GM18508 (cell line): ENCODE measurements around the gene MORN1.

Experiments
- ATAC-seq: cut with Tn5 transposase; IDR thresholded peaks from one replicate; pipeline ENCODE4 v1.9.1; 2021; ENCODE audit warnings: moderate number of reproducible peaks; ENCODE audit not compliant: insufficient read depth, unreplicated experiment

Gene MORN1

DNA sequence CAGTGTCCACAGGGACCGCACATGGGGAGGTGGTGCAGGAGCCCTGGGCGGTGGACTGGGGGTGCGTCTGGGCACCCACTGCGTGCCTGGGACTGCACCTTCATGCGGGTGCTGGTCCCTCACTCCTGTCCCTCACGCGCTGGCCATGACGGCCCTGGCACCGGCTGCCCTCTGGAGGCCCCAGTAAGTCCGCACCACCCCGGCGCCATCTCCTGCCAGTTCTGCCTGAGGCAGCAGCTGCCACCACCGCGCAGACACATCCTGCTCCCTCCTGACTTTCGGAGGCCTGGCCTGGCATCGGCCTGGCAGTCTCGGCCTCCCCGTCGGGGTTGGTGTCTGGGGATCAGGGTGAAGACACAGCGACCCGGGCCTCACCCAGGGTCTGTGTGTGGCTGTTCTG is 64.8 kb downstream of the MORN1 start:
- no peak for ATAC-seq

DNA sequence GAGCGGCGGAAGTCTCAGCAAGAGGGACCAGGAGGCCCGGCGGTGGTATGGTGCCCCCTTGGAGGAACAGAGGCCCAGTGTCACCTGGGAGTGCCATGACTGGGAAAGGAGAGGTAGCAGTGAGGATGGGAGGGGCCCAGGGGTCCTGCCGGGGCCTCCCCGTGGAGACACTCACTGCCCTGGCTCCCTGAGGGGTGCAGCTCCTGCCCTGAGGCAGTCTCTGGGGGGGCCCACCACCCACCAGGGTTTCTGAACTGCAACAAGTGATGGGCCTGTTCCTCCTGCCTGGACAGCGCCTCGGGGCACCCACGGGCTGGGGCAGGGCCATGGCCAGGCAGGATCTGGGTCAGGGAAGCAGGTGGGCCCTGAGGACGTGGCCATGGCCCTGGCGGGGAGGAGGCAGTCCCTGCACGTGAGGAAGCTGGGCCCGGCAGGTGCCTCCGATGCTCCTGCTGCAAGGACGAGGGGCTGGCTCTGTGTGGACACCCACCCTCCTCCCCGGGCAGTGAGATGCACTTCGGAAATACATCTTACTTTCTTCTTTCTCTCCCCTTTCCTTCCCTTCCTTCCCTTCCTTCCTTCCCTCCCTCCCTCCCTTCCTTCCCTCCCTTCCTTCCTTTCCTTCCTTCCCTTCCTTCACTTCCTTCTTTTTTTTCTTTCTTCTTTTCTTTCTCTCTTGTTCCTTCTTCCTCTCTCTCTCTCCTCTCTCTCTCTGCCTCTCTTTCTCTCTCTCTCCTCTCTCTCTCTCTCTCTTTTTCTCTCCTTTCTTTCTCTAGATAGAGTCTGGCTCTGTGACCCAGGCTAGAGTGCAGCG is 66.6 kb downstream of the MORN1 start:
- ATAC-seq = no peak

DNA sequence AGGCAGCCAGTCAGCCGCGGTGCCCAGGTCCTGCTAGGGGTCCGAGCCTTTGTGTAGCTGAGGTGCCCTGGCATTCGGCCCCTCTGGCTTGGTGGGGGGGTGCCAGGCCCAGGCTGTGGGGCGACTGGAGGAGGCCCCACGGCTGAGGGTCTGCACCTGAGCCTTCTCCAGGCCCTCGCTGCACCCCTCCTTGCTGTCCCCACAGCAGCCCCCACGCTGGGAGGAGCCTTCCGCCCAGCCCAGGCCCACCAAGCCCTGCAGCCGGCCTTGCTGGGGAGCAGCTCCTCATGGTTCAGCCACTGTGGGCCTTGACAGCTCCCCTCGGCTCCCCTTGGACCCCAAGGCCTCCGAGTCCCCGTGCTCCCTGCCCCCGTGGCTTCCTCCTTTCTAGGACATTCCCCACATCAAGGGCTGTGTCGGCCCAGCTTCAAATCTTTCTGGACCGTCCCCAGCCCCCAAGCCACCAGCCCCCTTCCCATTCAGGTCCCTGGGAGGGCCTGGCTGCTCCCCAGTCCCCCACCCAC is 67.8 kb downstream of the MORN1 start:
- ATAC-seq = no peak

DNA sequence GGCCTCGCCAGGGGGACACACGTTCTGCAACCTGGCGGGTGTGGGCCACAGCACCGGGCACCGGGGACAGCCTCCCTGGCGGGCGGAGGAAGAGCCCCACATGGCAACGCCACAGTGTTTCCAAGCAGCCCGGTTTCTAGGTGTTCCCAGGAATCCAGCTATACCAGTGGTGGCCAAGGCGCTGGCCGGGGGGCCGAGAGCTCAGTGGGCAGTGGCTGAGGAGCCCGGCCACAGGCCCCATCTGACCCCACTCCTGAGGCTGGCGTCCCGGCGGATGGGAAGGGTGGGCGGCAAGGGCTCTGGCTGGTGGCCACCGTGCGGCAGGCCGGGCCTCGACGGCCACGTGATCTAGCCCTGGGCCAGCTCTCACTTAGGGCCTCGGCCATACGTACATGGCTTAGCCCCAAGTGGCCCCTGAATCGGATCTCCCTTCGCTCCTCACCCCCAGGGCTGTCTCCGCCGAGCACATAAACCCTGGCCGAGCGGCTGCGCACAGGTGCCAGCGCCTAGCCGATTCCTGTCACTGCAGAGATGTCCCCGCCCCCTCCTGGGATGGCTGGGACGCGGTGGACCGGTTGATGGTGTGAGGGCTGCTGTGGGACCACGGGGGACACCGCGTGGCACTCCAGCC is 68.7 kb downstream of the MORN1 start:
- no peak for ATAC-seq

DNA sequence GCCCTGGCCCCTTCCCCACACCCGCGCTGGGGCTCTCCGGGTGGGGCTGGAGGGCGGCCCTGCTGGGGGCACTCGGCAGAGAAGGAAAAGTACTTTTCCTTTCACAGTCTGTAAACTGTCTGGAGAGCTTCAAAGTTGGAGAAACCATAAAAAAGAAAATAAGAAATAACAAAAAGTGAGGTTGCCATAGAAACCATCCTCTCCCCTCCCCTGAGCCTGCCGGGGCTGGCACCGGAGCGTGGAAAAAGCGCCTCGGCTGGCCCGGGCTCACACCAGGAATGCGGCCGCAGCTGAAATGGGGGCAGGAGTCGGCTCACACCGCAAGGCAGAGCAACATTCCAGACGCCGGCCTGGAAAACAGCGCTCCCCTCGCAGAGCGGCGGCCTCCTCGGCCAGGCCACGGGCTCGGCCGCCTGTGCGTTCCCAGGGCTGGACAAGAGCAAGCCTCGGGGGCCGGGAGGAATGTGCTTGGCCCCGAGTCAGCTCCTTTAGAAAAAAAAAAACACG is 69.2 kb downstream of the MORN1 start:
- ATAC-seq = no peak

DNA sequence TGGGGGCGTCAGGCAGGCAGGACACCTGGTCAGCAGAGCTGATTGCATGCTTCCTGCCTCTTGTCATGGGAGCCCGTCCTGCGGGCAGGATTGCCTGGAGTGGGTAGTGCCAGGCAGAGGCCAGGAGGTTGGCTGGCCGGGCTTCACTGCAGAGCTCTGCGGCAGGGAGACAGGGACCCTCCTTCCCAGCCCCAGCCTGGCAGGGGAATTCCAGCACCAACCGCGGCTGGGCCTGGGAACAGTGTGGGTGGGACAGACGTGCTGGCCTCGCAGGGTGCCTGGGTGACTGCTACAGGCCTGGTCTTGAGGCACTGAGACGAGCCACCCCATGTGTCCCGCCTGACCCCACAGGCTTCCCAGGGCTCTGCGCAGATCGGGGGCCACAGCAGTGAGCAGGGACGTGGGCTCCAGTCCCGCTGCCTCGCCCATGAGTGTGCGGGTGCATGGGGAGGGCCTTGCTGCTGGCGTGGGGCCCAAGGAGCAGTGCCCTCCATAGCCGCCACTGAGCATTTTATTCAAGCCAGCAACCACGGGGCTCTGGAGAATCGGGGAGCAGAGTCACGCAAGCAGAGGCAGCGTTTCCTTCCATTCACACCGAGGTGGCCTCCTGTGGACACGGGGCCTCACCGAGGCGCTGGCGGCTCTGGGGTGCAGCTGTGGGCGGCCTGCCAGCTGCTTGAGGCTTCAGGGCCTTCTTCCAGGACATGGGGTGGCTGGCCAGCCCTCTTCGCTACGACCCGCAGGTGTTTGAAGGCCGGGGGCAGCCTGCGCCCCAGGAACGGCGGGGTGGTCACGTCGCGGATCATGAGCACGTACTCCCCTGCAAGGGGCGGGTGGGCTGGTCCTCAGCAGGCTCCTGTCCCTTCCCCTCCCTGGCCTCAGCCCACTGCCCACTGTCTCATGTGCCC is 70.3 kb downstream of the MORN1 start:
- ATAC-seq = no peak

DNA sequence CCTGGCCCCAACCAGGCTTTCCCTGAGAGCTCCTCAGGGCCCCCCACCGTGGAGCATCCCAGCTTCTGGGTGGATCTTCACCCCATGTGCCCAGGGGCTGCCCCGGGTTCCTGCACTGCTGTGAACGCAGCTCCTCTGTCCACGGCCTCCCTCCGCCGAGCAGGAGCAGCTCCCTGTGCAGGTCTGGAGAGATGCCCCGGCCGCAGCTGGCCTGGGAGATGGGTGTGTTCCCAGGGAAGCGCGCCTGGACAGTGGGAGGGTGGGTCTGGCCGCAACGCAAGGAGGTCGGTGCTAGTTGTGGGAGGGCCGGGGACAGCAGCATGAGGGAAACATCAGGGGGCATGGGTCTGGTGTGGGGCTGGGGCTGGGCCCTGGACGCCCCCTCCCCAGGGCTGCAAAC is 71.3 kb downstream of the MORN1 start:
- no peak for ATAC-seq

DNA sequence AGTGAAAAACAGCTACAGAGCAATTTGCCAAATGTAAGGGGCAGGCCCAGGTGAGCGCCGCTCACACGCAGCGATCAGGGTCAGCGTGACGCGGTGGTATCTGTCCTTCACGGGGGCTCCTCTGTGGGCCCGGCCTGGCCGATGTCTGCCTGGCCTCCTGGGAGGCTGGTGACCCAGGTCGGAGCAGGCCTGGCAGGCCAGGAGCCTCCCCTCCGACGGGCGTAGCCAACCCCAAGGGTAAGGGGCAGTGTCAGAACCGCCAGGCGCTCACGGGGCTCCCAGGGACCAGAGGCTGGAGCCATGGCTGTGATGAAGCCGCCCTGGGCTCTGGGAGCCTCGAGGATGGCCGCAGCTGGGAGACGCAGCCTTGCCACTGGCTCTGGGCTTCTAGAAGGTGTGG is 72.1 kb downstream of the MORN1 start:
- ATAC-seq = no peak

DNA sequence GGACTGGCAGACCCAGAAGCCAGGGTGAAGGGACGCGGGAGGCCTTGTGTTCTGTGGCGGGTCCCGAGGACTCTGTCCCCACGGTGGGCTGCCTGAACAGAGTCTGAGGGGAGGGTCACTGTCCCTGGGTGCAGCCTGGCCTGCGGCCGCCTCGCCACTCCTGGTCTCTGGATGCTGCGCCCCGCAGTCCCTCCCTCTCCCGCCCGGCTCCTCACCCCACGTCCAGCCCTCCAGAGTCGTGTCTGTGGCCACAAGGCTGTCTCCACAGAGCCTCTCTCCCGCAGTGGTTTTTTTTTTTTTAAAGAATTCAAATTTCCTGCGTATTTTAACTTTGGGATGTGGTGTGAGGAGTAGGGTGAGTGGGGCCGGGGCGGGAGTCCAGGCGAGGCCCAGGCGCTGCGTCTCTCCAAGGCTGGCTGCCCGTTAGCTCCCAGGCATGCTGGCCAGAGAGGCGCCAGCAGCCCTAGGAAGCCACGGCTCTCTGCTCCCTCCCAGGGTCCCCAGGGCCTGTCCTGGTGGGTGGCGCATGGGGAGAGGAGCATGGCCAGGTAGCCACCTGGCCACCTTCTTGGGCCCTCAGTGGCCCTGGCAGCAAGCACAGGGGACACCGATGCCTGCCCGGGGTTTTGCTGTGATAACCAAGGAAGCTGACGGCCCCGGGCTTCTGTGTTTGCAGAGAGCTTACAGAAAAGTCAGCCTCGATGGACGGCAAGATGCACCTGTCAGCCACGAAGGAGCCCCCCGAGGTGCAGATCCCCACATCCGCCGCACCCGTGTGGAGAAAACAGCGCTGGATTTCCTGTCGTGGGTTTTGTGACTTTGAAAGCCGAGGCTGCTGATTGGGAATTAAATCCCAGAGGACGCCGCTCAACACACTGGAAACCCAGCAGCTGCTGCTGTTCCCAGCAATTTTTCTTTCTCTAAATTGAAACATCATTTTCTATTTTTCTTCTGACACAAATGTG is 72.8 kb downstream of the MORN1 start:
- ATAC-seq = no peak

DNA sequence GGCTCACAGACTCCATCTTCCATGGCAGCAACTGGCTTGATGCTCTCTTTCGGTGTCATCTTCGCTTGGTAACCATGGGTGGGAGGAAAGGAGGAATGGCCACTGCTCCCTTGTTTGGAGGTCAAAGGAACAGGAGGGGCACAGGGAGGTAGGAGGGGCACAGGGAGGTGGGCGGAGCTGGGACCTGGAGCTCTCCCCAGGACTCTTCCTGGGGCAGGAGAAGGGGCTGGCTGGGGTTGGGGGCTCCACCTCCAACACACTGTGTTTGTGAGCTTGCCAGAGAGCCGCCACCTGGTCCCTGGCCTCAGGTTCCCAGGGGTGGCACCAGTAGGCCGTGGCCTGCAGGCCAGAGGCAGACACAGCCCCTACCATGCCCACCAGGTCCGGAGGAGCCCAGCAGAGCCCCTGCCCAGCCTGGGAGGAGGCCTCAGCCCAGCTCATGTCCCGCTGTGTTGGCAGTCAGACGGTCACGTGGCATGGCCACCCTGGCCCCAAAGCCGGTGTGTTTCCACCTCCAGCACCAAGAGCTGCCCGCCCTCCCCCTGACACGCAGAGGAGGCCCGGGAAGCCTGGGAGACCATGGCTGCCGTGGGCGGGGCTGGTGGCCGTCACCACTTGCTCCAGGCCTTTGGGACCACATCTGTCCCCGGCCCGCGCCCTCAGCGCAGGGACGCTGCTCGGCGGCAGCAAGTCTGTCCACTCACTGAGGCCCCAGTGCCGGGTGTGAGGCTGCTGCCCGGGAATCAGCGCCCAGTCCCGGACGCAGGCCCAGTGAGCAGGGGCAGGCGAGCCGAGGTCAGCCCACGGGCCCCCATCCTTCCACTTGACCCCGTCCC is 73.9 kb downstream of the MORN1 start:
- no peak for ATAC-seq

DNA sequence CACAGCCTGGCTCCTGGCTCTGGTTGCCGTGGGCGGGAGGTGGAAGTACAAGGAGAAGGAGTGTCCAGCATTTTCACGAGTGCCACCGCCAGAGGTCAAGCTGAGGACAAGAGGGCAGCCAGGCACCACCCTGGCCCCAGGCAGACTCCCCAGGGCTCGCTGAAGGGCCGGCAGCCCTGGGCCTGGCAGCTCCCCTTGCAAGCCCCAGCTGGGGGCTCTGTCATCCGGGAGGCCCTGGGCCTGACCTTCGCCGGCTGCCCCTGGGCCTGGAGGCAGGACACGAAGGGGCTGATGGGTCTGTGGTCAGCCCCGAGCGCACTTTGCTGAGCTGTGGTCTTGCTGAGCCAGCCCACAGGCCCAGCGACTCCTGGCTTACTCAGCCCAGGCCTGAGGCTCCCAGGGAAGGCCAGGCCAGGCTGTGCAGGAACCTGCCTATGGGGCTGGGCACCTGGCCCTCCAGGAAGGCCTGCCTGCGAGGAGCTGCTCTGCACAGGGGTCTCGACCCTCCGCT is 74.8 kb downstream of the MORN1 start:
- no peak for ATAC-seq

DNA sequence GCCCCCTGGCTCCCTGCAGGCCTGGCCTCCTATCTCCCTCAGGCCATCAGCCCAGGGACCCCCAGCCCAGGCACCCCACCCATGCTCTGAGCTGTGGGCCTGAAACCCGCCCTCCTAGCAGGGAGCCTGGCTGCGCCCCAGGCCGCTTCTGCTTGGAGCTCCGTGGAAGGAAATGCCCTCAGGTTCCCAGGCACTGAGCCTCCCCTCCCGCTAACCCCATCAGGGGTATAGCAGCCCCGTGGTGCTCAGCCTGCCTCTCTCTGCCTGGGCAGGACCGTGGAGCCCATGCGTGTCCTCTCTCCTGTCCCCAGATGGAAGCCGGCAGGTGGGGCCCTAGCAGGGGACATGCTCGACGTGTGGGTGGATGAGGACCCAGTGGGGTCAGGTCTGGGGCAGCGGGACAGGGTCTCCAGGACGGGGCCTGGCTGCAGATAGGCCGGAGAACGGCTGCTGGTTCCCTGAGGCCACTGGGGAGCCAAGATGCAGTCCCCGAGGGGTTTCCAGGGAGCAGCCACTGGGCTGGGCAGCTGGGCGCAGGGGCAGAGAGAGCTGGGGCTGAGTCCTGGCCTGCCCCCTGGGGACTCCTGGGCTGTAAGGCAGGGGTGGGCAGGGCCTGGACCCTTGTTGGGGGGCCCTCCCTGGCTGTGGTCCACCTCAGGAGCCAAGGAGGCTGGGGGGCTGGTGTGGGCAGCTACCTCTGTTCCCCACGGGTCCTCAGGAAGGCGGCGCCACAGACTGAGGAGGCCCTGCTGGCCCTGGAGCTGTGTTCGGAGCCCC is 75.5 kb downstream of the MORN1 start:
- ATAC-seq = no peak

DNA sequence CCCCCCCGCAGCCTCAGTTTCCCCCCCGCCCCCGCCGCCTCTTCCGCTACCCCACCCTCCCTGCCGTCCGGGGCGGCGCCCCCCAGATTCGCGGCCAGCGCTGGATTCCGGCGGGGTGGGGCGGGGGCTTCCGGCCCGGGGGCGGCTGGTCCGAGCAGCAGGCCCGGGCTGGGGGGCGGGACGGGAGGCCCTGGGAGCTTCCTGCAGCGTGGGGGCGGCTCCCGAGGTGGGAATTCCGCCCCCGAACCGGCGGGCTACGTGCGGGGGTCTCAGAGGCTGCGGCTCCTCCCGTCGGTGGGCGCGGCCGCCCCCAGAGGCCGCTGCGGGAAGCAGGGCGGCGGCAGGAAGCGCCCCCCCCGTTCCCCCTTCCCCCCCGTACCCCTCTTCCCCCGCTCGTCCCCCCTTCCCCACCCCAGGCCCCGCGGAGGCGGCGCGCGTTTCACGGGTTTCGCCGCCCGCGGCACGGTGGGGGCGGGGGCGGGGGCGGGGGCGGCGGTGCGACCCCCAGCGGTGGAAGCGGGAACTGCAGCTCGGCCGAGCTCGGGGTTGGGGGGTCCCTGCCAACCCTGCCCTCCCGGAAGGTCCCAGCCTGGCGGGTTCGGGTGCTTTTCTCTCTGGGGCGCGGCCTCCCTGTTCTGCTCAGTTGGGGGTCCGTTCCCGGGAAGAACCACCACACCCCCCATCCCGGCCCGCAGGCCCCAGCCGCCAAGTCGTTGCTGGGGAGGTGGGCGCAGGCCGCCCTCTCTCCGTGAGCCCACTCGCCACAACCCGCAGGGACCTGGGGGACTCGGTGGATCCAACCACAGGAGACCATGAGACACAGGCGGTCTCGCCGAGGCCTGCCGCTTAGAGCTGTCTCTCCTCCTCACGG is 76.3 kb downstream of the MORN1 start:
- ATAC-seq = no peak

DNA sequence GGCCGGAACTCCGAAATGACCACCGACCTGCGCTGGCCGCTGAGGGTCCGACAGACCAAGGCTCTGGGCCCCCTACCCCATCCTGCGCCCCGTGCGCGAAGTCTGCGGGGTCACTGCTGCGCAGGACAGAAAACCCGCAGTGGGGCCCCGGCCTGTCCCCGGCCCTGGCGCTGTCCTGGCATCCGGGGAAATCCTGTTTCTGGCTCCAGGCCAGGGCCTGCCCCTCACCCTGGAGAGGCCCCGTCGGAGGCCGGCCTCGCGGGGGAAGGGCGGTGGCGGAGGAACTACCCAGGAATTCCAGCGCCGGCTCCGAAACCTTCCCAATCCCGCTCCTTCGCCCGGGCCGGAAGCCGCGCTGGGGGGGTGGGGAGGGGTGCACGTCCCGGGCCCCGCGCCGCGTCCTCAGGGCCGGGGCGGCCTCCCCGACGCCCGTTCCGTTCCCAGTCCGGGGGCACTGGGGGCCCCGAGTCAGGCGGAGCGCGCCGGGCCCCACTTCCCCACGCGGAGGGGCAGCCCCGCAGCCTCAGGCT is 77.0 kb downstream of the MORN1 start:
- ATAC-seq = no peak

DNA sequence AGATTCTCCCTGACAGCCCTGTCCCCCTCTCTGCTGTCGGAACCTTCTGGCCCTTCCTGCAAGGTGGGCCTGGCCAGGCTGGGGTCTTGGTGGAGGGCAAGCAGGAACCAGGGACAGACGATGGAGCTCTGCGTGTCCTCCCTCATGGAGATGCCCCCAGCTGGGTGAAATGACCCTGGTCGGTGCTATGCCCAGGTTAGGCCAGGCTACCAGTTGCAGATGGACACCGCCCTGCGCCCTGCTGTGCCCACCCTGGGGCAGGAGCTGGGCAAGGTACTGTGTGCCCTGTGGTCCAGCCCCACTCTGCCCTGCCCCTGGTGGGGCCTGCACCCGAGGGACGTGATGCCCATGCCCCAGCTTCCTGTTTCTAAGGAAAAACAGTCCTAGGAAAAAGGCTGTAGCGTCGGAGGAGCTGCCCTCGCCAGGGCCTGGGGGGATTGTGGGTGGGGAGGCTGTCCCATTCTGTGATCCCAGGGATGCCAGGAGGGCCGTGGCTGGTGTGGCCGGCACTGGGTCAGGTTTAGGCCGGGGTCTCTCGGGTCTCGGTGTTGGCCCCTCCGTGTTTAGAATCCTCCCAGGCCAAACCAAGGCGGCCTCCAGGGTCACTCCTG is 77.6 kb downstream of the MORN1 start:
- no peak for ATAC-seq
